GM19023 (cell line): ENCODE measurements around the gene ETNK1.
"Not testable (repeated sequence)": the region's sequence is repeated elsewhere in the genome, so short reads cannot be mapped to it uniquely, and the experiment has no call there.

Experiments
- ATAC-seq: cut with Tn5 transposase; IDR thresholded peaks from one replicate; pipeline ENCODE4 v1.9.1; 2021; ENCODE audit warnings: mild to moderate bottlenecking, moderate library complexity; ENCODE audit not compliant: unreplicated experiment

Gene ETNK1

GRCh38 chr12:22684140-22685118 lies 59.5 kb downstream of the ETNK1 start:
- no peak for ATAC-seq

GRCh38 chr12:22686193-22686592 lies 61.2 kb downstream of the ETNK1 start:
- ATAC-seq: no peak

GRCh38 chr12:22687361-22688076 lies 62.5 kb downstream of the ETNK1 start:
- ATAC-seq: peak; percentile 82

GRCh38 chr12:22689876-22690275 lies 64.9 kb downstream of the ETNK1 start:
- no peak for ATAC-seq

GRCh38 chr12:22691319-22691718 lies 66.3 kb downstream of the ETNK1 start:
- ATAC-seq: no peak

- not testable (repeated sequence) for ATAC-seq
These were observed 67.5 kb downstream of the ETNK1 start for GRCh38 chr12:22692467-22692866.

GRCh38 chr12:22692964-22693555 lies 68.1 kb downstream of the ETNK1 start:
- no peak for ATAC-seq

- no peak for ATAC-seq
These were observed 73.6 kb downstream of the ETNK1 start for GRCh38 chr12:22698576-22698975.

GRCh38 chr12:22699705-22700104 lies 74.7 kb downstream of the ETNK1 start:
- not testable (repeated sequence) for ATAC-seq

- no peak for ATAC-seq
These were observed 75.1 kb downstream of the ETNK1 start for GRCh38 chr12:22700106-22700505.

- not testable (repeated sequence) for ATAC-seq
These were observed 76.3 kb downstream of the ETNK1 start for GRCh38 chr12:22701216-22701809.

GRCh38 chr12:22702690-22703089 lies 77.7 kb downstream of the ETNK1 start:
- no peak for ATAC-seq

GRCh38 chr12:22709292-22709691 lies 84.3 kb downstream of the ETNK1 start:
- ATAC-seq: no peak

- ATAC-seq: no peak
These were observed 87.1 kb downstream of the ETNK1 start for GRCh38 chr12:22712083-22712482.

GRCh38 chr12:22715254-22715653 lies 90.3 kb downstream of the ETNK1 start:
- no peak for ATAC-seq

GRCh38 chr12:22719745-22720144 lies 94.8 kb downstream of the ETNK1 start:
- ATAC-seq: no peak

- ATAC-seq: no peak
These were observed 97.1 kb downstream of the ETNK1 start for GRCh38 chr12:22722081-22722480.

- no peak for ATAC-seq
These were observed 97.8 kb downstream of the ETNK1 start for GRCh38 chr12:22722779-22723178.

- ATAC-seq: no peak
These were observed 104.0 kb downstream of the ETNK1 start for GRCh38 chr12:22728987-22729386.

- ATAC-seq: no peak
These were observed 104.5 kb downstream of the ETNK1 start for GRCh38 chr12:22729431-22729956.

- no peak for ATAC-seq
These were observed 105.0 kb downstream of the ETNK1 start for GRCh38 chr12:22729957-22730443.
